ENCODE data around the gene LTF.
A peak's percentile ranks its signal among the peaks of the same experiment; 100 is the strongest.

The LTF gene

DNA sequence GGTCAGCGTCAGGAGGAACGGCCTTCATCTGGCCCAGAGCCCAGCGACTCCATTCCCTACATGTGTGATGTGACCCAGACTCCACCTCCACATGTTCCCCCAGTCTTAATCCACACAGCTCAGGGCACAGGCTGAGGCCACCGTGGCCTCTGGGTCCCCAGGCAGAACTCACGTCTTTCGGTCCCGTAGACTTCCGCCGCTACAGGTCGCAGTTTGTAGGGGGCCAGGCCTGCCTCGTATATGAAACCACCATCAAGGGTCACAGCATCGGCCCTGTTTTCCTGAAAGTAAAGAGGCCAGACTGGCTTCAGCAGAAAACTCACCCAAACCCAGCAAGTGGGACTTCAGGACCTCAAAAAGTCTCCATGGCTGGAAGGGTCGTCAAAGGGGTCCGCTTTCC is 8.6 kb downstream of the LTF start:
- H3K4me1 ChIP-seq (ENCODE audit: low read length): peaks cover 22% of the 10 kb centered on the region
- no peak overlapping the region for H3K9ac ChIP-seq (ENCODE audit: low read length)
- 0 out of 2 replicates have a peak, but pooled peaks cover 5% of the 10 kb centered on the region for H3F3A ChIP-seq (ENCODE audit: insufficient read depth, low read length)
- H2AFZ ChIP-seq (ENCODE audit: low read length): no peak overlapping the region
- no peak overlapping the region for H3K4me3 ChIP-seq (ENCODE audit: low read length)
- DNase-seq: no peak
- no peaks in the 10 kb centered on the region for H3K9me3 ChIP-seq (replicated peaks; ENCODE audit: insufficient read depth, low read length)
- TF ChIP-seq EZH2phosphoT487 (IDR thresholded peaks at IDR 0.05; ENCODE audit: low read length) (no peak), EZH2 (optimal IDR thresholded peaks at IDR 0.05; ENCODE audit: low read depth, low read length) (no peak)
- TF ChIP-seq, protein P1, sequence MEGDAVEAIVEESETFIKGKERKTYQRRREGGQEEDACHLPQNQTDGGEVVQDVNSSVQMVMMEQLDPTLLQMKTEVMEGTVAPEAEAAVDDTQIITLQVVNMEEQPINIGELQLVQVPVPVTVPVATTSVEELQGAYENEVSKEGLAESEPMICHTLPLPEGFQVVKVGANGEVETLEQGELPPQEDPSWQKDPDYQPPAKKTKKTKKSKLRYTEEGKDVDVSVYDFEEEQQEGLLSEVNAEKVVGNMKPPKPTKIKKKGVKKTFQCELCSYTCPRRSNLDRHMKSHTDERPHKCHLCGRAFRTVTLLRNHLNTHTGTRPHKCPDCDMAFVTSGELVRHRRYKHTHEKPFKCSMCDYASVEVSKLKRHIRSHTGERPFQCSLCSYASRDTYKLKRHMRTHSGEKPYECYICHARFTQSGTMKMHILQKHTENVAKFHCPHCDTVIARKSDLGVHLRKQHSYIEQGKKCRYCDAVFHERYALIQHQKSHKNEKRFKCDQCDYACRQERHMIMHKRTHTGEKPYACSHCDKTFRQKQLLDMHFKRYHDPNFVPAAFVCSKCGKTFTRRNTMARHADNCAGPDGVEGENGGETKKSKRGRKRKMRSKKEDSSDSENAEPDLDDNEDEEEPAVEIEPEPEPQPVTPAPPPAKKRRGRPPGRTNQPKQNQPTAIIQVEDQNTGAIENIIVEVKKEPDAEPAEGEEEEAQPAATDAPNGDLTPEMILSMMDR (IDR thresholded peaks at IDR 0.05; ENCODE audit: low read length): no peak
- no peaks in the 10 kb centered on the region for H3K36me3 ChIP-seq (replicated peaks; ENCODE audit: insufficient read depth, low read length)
- H3K27me3 ChIP-seq (replicated peaks; ENCODE audit: insufficient read depth, low read length): no peaks in the 10 kb centered on the region
- H3K79me2 ChIP-seq (ENCODE audit: low read length): no peaks in the 10 kb centered on the region
- H3K4me2 ChIP-seq (ENCODE audit: low read depth, low read length): no peak overlapping the region
- H3K9me2 ChIP-seq (replicated peaks; ENCODE audit: insufficient read depth, low read length): no peaks in the 10 kb centered on the region
- H3K27ac ChIP-seq (ENCODE audit: low read length): no peak overlapping the region
- no peaks in the 10 kb centered on the region for H4K20me1 ChIP-seq (ENCODE audit: insufficient read depth, low read length)

DNA sequence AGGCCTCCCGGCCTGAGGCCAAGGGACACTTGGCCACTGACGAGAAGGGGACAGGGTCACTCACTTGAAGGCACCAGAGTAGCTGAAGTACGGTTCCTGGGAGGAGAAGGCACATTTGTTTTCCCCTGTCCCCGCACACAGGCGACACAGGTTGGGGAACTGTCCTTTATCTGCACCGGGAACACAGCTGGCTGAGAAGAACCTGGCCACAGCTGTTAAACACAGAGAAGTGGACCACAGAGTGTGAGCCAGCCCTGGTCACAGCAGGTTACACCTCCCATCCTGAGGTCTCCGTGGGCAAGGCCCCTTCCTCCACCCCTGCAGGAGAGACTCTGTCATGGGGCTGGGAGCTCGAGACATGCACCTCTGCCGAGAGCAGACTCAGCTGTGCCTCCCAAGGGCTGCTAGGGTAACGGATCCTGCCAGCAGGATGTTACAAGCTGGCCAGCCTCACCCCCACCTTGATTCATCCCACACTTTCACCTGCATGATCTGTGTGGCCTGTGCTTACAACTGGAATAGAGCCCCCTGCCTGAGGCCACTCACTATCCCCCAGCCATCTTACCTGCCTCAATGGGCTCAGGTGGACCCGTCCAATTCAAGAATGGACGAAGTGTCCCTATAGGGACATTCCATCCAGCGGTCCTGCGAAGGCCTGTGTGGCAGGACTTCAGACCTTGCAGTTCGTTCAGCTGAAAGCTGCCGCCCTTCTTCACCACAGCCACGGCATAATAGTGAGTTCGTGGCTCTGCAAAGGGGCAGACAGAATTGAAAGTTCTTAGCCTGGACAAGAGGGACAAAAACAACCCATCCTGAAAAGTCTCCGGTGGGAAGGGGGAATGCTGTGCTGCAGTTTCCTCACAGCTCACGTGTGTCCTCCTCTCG is 9.2 kb downstream of the LTF start:
- Histone ChIP-seq H2AFZ (ENCODE audit: low read length) (no peak overlapping the region), H3K9ac (ENCODE audit: low read length) (no peak overlapping the region), H4K20me1 (ENCODE audit: insufficient read depth, low read length) (no peaks in the 10 kb centered on the region), H3K4me2 (ENCODE audit: low read depth, low read length) (no peak overlapping the region), H3K4me3 (ENCODE audit: low read length) (no peak overlapping the region), H3F3A (ENCODE audit: insufficient read depth, low read length) (0 out of 2 replicates have a peak, but pooled peaks cover 5% of the 10 kb centered on the region), H3K27ac (ENCODE audit: low read length) (no peak overlapping the region), H3K79me2 (ENCODE audit: low read length) (no peaks in the 10 kb centered on the region), H3K4me1 (ENCODE audit: low read length) (peaks cover 22% of the 10 kb centered on the region), H3K9me2 (replicated peaks; ENCODE audit: insufficient read depth, low read length) (no peaks in the 10 kb centered on the region), H3K27me3 (replicated peaks; ENCODE audit: insufficient read depth, low read length) (no peaks in the 10 kb centered on the region), H3K9me3 (replicated peaks; ENCODE audit: insufficient read depth, low read length) (no peaks in the 10 kb centered on the region), H3K36me3 (replicated peaks; ENCODE audit: insufficient read depth, low read length) (no peaks in the 10 kb centered on the region)
- DNase-seq: no peak
- TF ChIP-seq EZH2phosphoT487 (IDR thresholded peaks at IDR 0.05; ENCODE audit: low read length): no peak
- no peak for TF ChIP-seq EZH2 (optimal IDR thresholded peaks at IDR 0.05; ENCODE audit: low read depth, low read length)
- TF ChIP-seq, protein P1 (IDR thresholded peaks at IDR 0.05; ENCODE audit: low read length): no peak

DNA sequence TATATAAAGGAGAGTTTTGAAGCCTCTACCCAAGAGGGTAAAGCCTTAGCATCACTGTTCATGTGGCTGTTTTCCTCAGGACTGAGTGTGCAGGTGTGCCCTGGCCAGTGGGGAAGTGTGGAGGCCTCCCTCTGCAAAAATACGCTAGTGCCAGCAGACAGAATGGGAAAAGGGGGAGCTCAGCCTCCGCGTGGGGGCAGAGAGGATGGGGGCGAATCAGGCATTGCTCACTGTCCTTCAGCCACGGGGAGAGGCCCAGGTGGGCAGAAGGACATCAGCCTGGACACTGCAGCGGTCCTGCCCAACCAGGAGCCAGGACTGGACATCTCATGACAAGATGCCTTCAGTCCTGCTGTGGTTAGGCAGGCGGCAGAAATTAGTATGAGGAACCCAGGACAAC is 10.1 kb downstream of the LTF start:
- Histone ChIP-seq H3K27ac (ENCODE audit: low read length) (peak overlapping the region; percentile 47; the same call in 1 of the 2 replicates), H4K20me1 (ENCODE audit: insufficient read depth, low read length) (no peaks in the 10 kb centered on the region), H3K79me2 (ENCODE audit: low read length) (no peaks in the 10 kb centered on the region), H3K9me3 (replicated peaks; ENCODE audit: insufficient read depth, low read length) (no peaks in the 10 kb centered on the region), H3F3A (ENCODE audit: insufficient read depth, low read length) (0 out of 2 replicates have a peak, but pooled peaks cover 5% of the 10 kb centered on the region), H3K9me2 (replicated peaks; ENCODE audit: insufficient read depth, low read length) (no peaks in the 10 kb centered on the region), H2AFZ (ENCODE audit: low read length) (no peak overlapping the region), H3K36me3 (replicated peaks; ENCODE audit: insufficient read depth, low read length) (no peaks in the 10 kb centered on the region), H3K4me1 (ENCODE audit: low read length) (peaks cover 22% of the 10 kb centered on the region), H3K4me3 (ENCODE audit: low read length) (no peak overlapping the region), H3K27me3 (replicated peaks; ENCODE audit: insufficient read depth, low read length) (no peaks in the 10 kb centered on the region), H3K9ac (ENCODE audit: low read length) (no peak overlapping the region), H3K4me2 (ENCODE audit: low read depth, low read length) (no peak overlapping the region)
- TF ChIP-seq EZH2phosphoT487 (IDR thresholded peaks at IDR 0.05; ENCODE audit: low read length): no peak
- TF ChIP-seq, protein P1 (IDR thresholded peaks at IDR 0.05; ENCODE audit: low read length): no peak
- no peak for TF ChIP-seq EZH2 (optimal IDR thresholded peaks at IDR 0.05; ENCODE audit: low read depth, low read length)
- DNase-seq: no peak
